MG63 (cell line): ENCODE data around the gene PEPD. TPM values are rescaled to one million over a fixed set of nuclear protein-coding genes. Genes with fewer than 3 reads are reported as not detected.

Experiments used
- DNase-seq: peaks from one replicate; pipeline ENCODE4 v3.0.0-alpha.2; 2020
- H3K27me3 ChIP-seq: fragments of 250-450 bp; sonication (Bioruptor Pico); 2 replicates; pipeline ENCODE4 v1.5.1; 2020; ENCODE audit warnings: mild to moderate bottlenecking, moderate library complexity
- H3K36me3 ChIP-seq: fragments of 250-450 bp; sonication (Bioruptor Pico); 2 replicates; pipeline ENCODE4 v1.5.1; 2020; ENCODE audit warnings: mild to moderate bottlenecking, moderate library complexity
- H3K4me3 ChIP-seq: fragments of 250-450 bp; sonication (Bioruptor Pico); 2 replicates; pipeline ENCODE4 v1.5.1; 2020; ENCODE audit warnings: mild to moderate bottlenecking, moderate library complexity
- H3K9me3 ChIP-seq: fragments of 250-450 bp; sonication (Bioruptor Pico); 2 replicates; pipeline ENCODE4 v1.5.1; 2020; ENCODE audit warnings: mild to moderate bottlenecking, moderate library complexity
- total RNA-seq: library from RNA; depleted of rRNA; stranded (reverse); fragments of >200 nt; shearing (Covaris generic); gene quantifications from 2 replicates; pipeline ENCODE4 v1.2.3, GENCODE V29; 2014; ENCODE audit warnings: low replicate concordance

The PEPD gene
- total RNA-seq, 1 experiment from 2014 or later, result 79.3 TPM

GRCh38 chr19:33507021-33507956 is 14.3 kb downstream of the PEPD start:
- Histone ChIP-seq H3K9me3 (no peaks in the 10 kb centered on the region), H3K36me3 (no peaks in the 10 kb centered on the region), H3K27me3 (no peaks in the 10 kb centered on the region), H3K4me3 (no peak overlapping the region)
- no peak for DNase-seq

- no peak for DNase-seq
- no peaks in the 10 kb centered on the region for H3K9me3 ChIP-seq
- H3K27me3 ChIP-seq, result no peaks in the 10 kb centered on the region
- no peak overlapping the region for H3K4me3 ChIP-seq
- H3K36me3 ChIP-seq, result no peaks in the 10 kb centered on the region
Measured at GRCh38 chr19:33506498-33506897, 15.1 kb downstream of the PEPD start.

DNA sequence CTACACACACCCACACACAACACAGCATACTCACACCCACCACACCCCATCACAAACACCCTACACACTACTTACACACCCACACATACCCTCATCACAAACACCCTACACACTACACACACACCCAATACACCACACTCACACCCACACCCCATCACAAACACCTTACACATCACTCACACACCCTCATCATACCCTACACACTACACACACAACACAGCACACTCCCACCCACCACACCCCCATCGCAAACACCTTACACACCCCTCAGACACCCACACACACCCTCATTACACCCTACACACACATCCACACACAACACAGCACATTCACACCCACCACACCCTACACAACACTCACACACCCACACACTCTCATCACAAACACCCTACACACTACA is 15.8 kb downstream of the PEPD start:
- Histone ChIP-seq H3K4me3 (no peak overlapping the region), H3K9me3 (no peaks in the 10 kb centered on the region), H3K36me3 (no peaks in the 10 kb centered on the region), H3K27me3 (no peaks in the 10 kb centered on the region)
- DNase-seq, result no peak

DNA sequence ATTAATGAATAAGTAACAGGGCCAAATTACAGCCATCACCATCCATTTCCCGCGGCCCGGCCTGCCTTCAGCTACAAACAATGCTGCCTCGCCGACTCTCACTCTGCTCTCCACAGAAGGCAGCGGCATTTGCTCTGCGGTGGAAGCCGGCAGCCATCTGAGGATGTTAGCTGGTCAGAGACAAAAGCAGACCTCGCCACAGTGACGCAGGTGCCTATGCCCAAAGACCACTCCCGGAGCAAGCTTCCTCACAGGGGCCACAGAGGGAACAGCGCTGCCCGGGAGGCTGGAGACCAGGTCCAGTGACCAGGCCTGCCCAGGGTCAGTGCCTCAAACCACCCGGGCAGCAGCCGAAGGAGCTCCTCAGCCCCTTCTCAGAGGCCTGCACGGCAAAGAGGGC is 16.4 kb downstream of the PEPD start:
- Histone ChIP-seq H3K36me3 (no peaks in the 10 kb centered on the region), H3K9me3 (no peaks in the 10 kb centered on the region), H3K4me3 (no peak overlapping the region), H3K27me3 (no peaks in the 10 kb centered on the region)
- DNase-seq, result no peak

- Histone ChIP-seq H3K4me3 (no peak overlapping the region), H3K9me3 (no peaks in the 10 kb centered on the region), H3K36me3 (no peaks in the 10 kb centered on the region), H3K27me3 (no peaks in the 10 kb centered on the region)
- DNase-seq, result no peak
Measured at GRCh38 chr19:33504058-33504444, 17.5 kb downstream of the PEPD start.

- no peaks in the 10 kb centered on the region for H3K9me3 ChIP-seq
- H3K36me3 ChIP-seq, result no peaks in the 10 kb centered on the region
- H3K27me3 ChIP-seq, result no peaks in the 10 kb centered on the region
- no peak overlapping the region for H3K4me3 ChIP-seq
- DNase-seq, result no peak
Measured at GRCh38 chr19:33503433-33504057, 18.0 kb downstream of the PEPD start.

- Histone ChIP-seq H3K27me3 (no peaks in the 10 kb centered on the region), H3K9me3 (no peaks in the 10 kb centered on the region), H3K4me3 (no peak overlapping the region), H3K36me3 (no peaks in the 10 kb centered on the region)
- no peak for DNase-seq
Measured at GRCh38 chr19:33503030-33503429, 18.6 kb downstream of the PEPD start.

DNA sequence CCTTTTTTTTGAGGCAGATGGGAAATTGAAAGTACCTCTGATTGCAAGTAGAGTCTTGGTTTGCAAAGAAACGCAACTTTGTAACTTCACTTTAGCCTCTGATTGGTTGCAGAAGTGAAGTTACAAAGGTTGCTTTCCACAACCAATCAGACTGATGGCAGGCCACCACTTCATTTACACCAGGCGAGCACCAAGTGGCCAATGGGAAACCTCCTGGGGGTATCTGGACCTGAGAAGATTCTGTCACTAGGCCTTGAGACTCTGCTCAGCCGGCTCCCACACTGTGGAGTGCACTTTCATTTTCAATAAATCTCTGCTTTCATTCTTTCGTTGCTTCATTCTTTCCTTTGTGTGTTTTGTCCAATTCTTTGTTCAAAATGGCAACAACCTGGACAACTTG is 19.1 kb downstream of the PEPD start:
- DNase-seq, result no peak
- Histone ChIP-seq H3K36me3 (no peaks in the 10 kb centered on the region), H3K9me3 (no peaks in the 10 kb centered on the region), H3K27me3 (no peaks in the 10 kb centered on the region), H3K4me3 (no peak overlapping the region)

DNA sequence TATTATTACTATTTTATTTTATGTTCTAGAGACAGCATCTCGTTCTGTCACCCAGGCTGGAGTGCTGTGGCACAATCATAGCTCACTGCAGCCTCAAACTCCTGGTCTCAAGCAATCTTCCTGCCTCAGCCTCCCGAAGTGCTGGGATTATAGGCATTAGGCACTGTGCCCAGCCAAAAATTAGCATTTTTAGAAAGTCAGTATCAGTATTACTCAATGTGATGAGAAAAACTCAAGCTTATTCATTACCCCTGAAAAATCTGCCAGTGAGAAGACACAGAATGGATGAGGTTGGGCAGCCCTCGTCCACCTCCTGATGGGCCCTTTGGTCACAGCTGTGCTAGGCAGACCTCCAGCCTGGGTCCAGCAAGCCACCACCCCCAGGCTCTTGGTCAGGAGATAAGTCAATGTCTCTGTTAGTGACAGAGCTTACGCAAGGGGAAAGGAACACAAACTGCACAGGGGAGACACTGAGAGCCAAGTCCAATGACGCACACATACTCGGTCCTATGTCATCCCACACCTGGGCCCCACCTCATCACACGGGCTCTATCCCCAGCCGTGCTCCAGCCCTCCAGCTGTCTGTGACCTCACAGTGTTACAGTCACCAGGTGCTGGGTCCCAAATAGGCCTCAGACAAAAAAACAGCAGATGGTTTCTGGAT is 19.8 kb downstream of the PEPD start:
- no peak overlapping the region for H3K4me3 ChIP-seq
- DNase-seq, result no peak
- H3K36me3 ChIP-seq, result no peaks in the 10 kb centered on the region
- no peaks in the 10 kb centered on the region for H3K27me3 ChIP-seq
- no peaks in the 10 kb centered on the region for H3K9me3 ChIP-seq

- Histone ChIP-seq H3K27me3 (no peaks in the 10 kb centered on the region), H3K4me3 (no peak overlapping the region), H3K36me3 (no peaks in the 10 kb centered on the region), H3K9me3 (no peaks in the 10 kb centered on the region)
- DNase-seq, result no peak
Measured at GRCh38 chr19:33500991-33501390, 20.6 kb downstream of the PEPD start.

GRCh38 chr19:33500586-33500985 is 21.0 kb downstream of the PEPD start:
- H3K4me3 ChIP-seq, result no peak overlapping the region
- H3K36me3 ChIP-seq, result no peaks in the 10 kb centered on the region
- no peaks in the 10 kb centered on the region for H3K27me3 ChIP-seq
- H3K9me3 ChIP-seq, result no peaks in the 10 kb centered on the region
- no peak for DNase-seq

DNA sequence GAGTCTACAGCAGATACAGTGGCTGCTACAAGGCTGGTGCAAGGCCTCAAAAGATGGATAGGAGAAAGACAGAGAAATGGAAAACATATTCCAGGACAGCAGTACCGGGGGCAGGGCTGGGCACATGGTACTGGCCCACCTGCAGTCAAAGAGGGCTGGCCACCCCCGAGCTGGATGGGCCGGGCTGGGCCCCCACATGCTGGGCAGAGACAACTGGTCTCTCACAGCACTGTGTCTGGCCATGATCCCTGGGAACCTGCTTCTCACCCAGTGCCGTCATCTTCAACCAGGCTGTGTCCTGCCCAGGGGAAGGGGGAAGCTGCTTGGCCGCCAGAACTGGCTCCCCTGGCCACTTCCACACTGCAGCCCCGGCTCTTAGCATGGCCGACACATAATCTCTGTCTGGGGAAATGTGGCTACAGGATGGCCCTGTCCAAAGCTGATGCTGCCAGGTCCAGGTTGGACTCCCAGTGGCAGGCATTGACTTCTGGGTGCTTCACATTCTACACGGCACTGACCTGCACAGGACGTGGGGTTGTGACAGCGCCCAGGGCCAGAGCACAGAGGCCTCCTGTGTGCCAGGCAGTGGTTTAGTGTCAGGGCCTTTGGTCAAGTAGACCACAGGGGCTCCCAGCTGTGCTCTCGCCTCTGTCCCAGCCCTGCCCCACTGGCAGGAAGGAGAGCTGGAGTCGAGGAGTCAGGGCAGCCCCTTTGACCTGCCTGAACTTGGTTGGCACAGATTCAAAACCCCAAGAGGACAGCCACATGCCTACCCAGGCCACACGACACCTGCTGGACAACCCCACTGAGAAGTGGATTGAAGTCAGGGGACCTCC is 21.7 kb downstream of the PEPD start:
- no peak for DNase-seq
- Histone ChIP-seq H3K36me3 (no peaks in the 10 kb centered on the region), H3K9me3 (no peaks in the 10 kb centered on the region), H3K27me3 (no peaks in the 10 kb centered on the region), H3K4me3 (no peak overlapping the region)

- no peak overlapping the region for H3K4me3 ChIP-seq
- no peaks in the 10 kb centered on the region for H3K27me3 ChIP-seq
- H3K9me3 ChIP-seq, result no peaks in the 10 kb centered on the region
- no peak for DNase-seq
- H3K36me3 ChIP-seq, result no peaks in the 10 kb centered on the region
Measured at GRCh38 chr19:33499248-33499647, 22.3 kb downstream of the PEPD start.

GRCh38 chr19:33498391-33499000 is 23.1 kb downstream of the PEPD start:
- Histone ChIP-seq H3K36me3 (no peaks in the 10 kb centered on the region), H3K9me3 (no peaks in the 10 kb centered on the region), H3K27me3 (no peaks in the 10 kb centered on the region), H3K4me3 (no peak overlapping the region)
- no peak for DNase-seq

DNA sequence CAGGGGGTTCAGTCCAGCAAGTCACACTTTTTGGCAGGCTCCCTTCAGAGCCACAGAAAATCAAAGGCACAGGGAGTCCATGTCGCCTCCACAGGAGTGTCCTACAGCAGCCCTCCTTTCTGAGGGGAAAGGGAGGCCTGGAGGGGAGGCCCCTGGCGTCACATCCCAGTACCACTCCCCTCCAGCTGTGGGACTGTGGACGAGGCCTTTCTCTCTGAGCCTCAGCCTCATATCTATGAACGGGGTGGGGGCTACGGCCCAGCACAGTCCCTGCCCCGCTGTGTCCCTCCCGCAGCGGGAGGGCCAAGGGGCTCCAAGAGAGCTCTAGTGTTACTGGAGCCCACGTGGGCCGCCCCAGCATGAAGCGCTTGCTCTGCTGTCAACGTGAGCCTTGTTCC is 23.8 kb downstream of the PEPD start:
- Histone ChIP-seq H3K27me3 (no peaks in the 10 kb centered on the region), H3K9me3 (no peaks in the 10 kb centered on the region), H3K36me3 (no peaks in the 10 kb centered on the region), H3K4me3 (no peak overlapping the region)
- DNase-seq, result no peak

GRCh38 chr19:33497131-33497777 is 24.3 kb downstream of the PEPD start:
- H3K9me3 ChIP-seq, result no peaks in the 10 kb centered on the region
- no peak for DNase-seq

More at GRCh38 chr19:33497131-33497777, 24.3 kb downstream of the PEPD start:
- H3K27me3 ChIP-seq, result no peaks in the 10 kb centered on the region
- no peaks in the 10 kb centered on the region for H3K36me3 ChIP-seq
- no peak overlapping the region for H3K4me3 ChIP-seq
